Mesenchymal stem cell (in vitro differentiated cells and primary cell): ENCODE results near the gene SEMA4G.

Experiments used
- DNase-seq: peaks from one replicate; pipeline ENCODE4 v3.0.0-alpha.2; 2013
- H2AFZ ChIP-seq: one replicate; pipeline ENCODE4 v1.6.1; 2013; ENCODE audit warnings: low read depth, mild to moderate bottlenecking, control low read depth, inconsistent platforms, low read length, moderate library complexity
- H2AK5ac ChIP-seq: 2 replicates; pipeline ENCODE4 v1.6.1; 2013; ENCODE audit warnings: low read length, moderate library complexity, mild to moderate bottlenecking, inconsistent platforms; ENCODE audit not compliant: severe bottlenecking
- H2BK120ac ChIP-seq: one replicate; pipeline ENCODE4 v1.6.1; 2013; ENCODE audit warnings: low read depth, mild to moderate bottlenecking, inconsistent platforms, low read length, moderate library complexity
- H2BK12ac ChIP-seq, 2 experiments: one replicate each; pipeline ENCODE4 v1.6.1; 2013; ENCODE audit warnings: inconsistent platforms in 2 of 2, low read length in 2 of 2, mild to moderate bottlenecking in 2 of 2, moderate library complexity in 2 of 2, control low read depth in 1 of 2
- H2BK15ac ChIP-seq: one replicate; pipeline ENCODE4 v1.6.1; 2013; ENCODE audit warnings: mild to moderate bottlenecking, low read depth, inconsistent platforms; ENCODE audit not compliant: poor library complexity, severe bottlenecking
- H2BK5ac ChIP-seq: 2 replicates; pipeline ENCODE4 v1.6.1; 2013; ENCODE audit warnings: low read depth, mild to moderate bottlenecking, low read length, control low read depth, inconsistent platforms; ENCODE audit not compliant: poor library complexity, severe bottlenecking
- H3K14ac ChIP-seq, 2 experiments: one replicate each; pipeline ENCODE4 v1.6.1; 2013; ENCODE audit warnings: inconsistent platforms in 2 of 2, low read length in 2 of 2, control low read depth in 1 of 2, mild to moderate bottlenecking in 1 of 2, moderate library complexity in 1 of 2
- H3K18ac ChIP-seq, 2 experiments: one replicate each; pipeline ENCODE4 v1.6.1; 2013; ENCODE audit warnings: inconsistent platforms in 2 of 2, low read length in 2 of 2, control low read depth in 1 of 2, low read depth in 1 of 2, mild to moderate bottlenecking in 1 of 2
- H3K23ac ChIP-seq, 2 experiments: one replicate each; pipeline ENCODE4 v1.6.1; 2013; ENCODE audit warnings: inconsistent platforms in 2 of 2, low read length in 2 of 2, mild to moderate bottlenecking in 2 of 2, moderate library complexity in 2 of 2, control low read depth in 1 of 2
- H3K27ac ChIP-seq: 2 replicates; pipeline ENCODE4 v1.5.1; 2013; ENCODE audit warnings: mild to moderate bottlenecking, moderate library complexity, low read length, control low read depth, inconsistent platforms; ENCODE audit not compliant: poor library complexity, severe bottlenecking
- H3K27me3 ChIP-seq, 2 experiments: 2 replicates each; pipeline versions ENCODE4 v1.6.1 to v1.7.0; 2013; ENCODE audit warnings: low read length in 2 of 2, mild to moderate bottlenecking in 2 of 2, moderate library complexity in 2 of 2, control low read depth in 1 of 2, inconsistent platforms in 1 of 2; ENCODE audit not compliant: control insufficient read depth in 1 of 2, insufficient read depth in 1 of 2
- H3K36me3 ChIP-seq, 2 experiments: 2 replicates each; pipeline versions ENCODE4 v1.6.1 to v1.7.0; 2013; ENCODE audit warnings: low read length in 2 of 2, control low read depth in 1 of 2, inconsistent platforms in 1 of 2, low read depth in 1 of 2, mild to moderate bottlenecking in 1 of 2; ENCODE audit not compliant: insufficient read depth in 2 of 2, control insufficient read depth in 1 of 2
- H3K4ac ChIP-seq, 2 experiments: one replicate each; pipeline ENCODE4 v1.6.1; 2013; ENCODE audit warnings: inconsistent platforms in 2 of 2, low read length in 2 of 2, mild to moderate bottlenecking in 2 of 2, moderate library complexity in 2 of 2, control low read depth in 1 of 2, low read depth in 1 of 2
- H3K4me1 ChIP-seq: 2 replicates; pipeline ENCODE4 v1.6.1; 2013; ENCODE audit warnings: low read depth, low read length, control low read depth; ENCODE audit not compliant: control insufficient read depth, insufficient read depth
- H3K4me2 ChIP-seq: 2 replicates; pipeline ENCODE4 v1.6.1; 2013; ENCODE audit warnings: low read length, mild to moderate bottlenecking, inconsistent platforms; ENCODE audit not compliant: poor library complexity, severe bottlenecking
- H3K4me3 ChIP-seq, 2 experiments: 2 replicates each; pipeline versions ENCODE4 v1.5.1 to v1.7.0; 2013; ENCODE audit warnings: low read length in 2 of 2, mild to moderate bottlenecking in 2 of 2, control low read depth in 1 of 2, low read depth in 1 of 2; ENCODE audit not compliant: insufficient read depth in 1 of 2
- H3K79me1 ChIP-seq: replicated peaks from 2 replicates; pipeline ENCODE4 v1.6.1; 2013; ENCODE audit warnings: mild to moderate bottlenecking, control low read depth, low read length, inconsistent platforms; ENCODE audit not compliant: poor library complexity, severe bottlenecking
- H3K9ac ChIP-seq: 2 replicates; pipeline ENCODE4 v1.7.0; 2013; ENCODE audit warnings: mild to moderate bottlenecking, low read length, moderate library complexity
- H3K9me3 ChIP-seq: 2 replicates; pipeline ENCODE4 v1.7.0; 2013; ENCODE audit warnings: mild to moderate bottlenecking, low read length; ENCODE audit not compliant: control insufficient read depth
- H4K8ac ChIP-seq: one replicate; pipeline ENCODE4 v1.6.1; 2013; ENCODE audit warnings: inconsistent platforms, mild to moderate bottlenecking, low read length, moderate library complexity
- H4K91ac ChIP-seq: one replicate; pipeline ENCODE4 v1.6.1; 2013; ENCODE audit warnings: mild to moderate bottlenecking, low read length, inconsistent platforms
- WGBS: methylation state at CpG from one replicate; pipeline ENCODE4 v1.1.7; 2013; ENCODE audit warnings: mixed read lengths; 5-methylcytosine and 5-hydroxymethylcytosine counted together

Gene SEMA4G

DNA sequence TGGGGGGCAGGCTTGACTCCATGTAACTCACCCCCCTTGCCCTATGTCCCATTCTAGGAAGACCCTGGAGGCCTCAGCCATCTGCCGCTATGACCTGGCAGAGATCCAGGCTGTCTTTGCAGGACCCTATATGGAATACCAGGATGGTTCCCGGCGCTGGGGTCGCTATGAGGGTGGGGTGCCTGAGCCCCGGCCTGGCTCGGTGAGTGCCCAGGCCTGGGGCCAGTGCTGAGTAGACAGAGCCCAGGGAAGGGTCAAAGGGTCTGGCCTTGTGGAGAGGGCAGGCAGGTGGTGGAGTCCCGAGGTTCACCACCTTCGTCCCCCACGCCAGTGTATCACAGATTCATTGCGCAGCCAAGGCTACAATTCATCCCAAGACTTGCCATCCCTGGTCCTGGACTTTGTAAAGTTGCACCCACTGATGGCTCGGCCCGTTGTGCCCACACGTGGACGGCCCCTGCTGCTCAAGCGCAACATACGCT lies 10.5 kb downstream of the SEMA4G start:
- no peak for DNase-seq

DNA sequence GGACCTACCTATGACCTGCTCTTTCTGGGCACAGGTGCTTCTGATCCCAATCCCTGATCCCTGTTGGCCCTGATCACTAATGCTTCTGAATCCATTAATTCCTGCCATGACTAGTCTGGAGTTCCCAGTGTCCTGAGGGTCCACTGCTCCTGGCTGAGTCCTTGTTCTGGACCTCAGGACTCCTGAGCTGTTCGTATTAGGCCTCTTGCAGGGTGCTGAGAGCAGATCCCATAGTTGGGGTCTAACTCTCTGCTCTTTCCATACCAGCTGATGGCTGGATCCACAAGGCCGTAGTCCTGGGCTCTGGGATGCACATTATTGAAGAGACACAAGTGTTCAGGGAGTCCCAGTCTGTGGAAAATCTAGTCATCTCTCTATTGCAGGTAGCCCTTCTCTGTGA lies 11.0 kb downstream of the SEMA4G start:
- Histone ChIP-seq H3K36me3 (peaks cover 46 to 64% of the 10 kb centered on the region in 2 experiments), H3K4me3 (no peak overlapping the region), H4K8ac (no peak overlapping the region), H3K14ac (no peak overlapping the region), H2BK15ac (no peak overlapping the region), H3K4me1 (peaks cover 8% of the 10 kb centered on the region), H3K18ac (no peak overlapping the region), H2AK5ac (no peak overlapping the region), H3K9me3 (no peaks in the 10 kb centered on the region), H3K23ac (no peak overlapping the region), H2BK120ac (no peak overlapping the region), H3K79me1 (peaks cover 12% of the 10 kb centered on the region), H4K91ac (no peak overlapping the region), H2AFZ (no peak overlapping the region), H2BK12ac (no peak overlapping the region), H3K4ac (no peak overlapping the region), H3K27ac (no peak overlapping the region), H3K27me3 (no peaks in the 10 kb centered on the region), H2BK5ac (no peak overlapping the region), H3K4me2 (no peak overlapping the region), H3K9ac (no peak overlapping the region)
- 83% methylated on average over 2 of the region's 2 CpGs for whole genome bisulfite sequencing
- no peak for DNase-seq

More for the DNA sequence above, 10.5 kb downstream of the SEMA4G start:
- Histone ChIP-seq H3K27me3 (no peaks in the 10 kb centered on the region), H3K9me3 (no peaks in the 10 kb centered on the region), H3K9ac (no peak overlapping the region), H2BK5ac (no peak overlapping the region), H4K8ac (no peak overlapping the region), H2BK120ac (no peak overlapping the region), H3K18ac (no peak overlapping the region), H3K4me3 (no peak overlapping the region), H3K23ac (no peak overlapping the region), H2BK12ac (no peak overlapping the region), H3K36me3 (peaks cover 46 to 60% of the 10 kb centered on the region in 2 experiments), H3K4me2 (no peak overlapping the region), H2AFZ (no peak overlapping the region), H3K27ac (no peak overlapping the region), H2AK5ac (no peak overlapping the region), H4K91ac (no peak overlapping the region), H3K4me1 (peaks cover 3% of the 10 kb centered on the region), H3K79me1 (peaks cover 8% of the 10 kb centered on the region), H2BK15ac (no peak overlapping the region), H3K14ac (no peak overlapping the region), H3K4ac (no peak overlapping the region)
- WGBS: 98% methylated on average over 16 of the region's 16 CpGs

DNA sequence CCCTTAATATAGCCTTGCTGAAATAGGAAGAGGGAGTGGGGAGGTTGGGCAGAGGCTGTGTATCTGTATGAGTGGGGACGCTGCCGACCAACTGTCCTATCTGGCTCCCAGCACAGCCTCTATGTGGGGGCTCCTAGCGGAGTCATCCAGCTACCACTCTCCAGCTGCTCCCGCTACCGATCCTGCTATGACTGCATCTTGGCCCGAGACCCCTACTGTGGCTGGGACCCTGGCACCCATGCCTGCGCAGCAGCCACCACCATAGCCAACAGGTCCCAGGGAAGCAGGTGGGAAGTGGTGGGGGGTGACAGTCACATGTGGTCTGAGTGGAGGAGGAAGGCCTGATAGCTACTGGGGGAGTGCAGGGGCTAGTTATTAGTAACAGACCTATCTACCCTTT lies 11.4 kb downstream of the SEMA4G start:
- WGBS: 95% methylated on average over 7 of the region's 7 CpGs
- Histone ChIP-seq H4K91ac (no peak overlapping the region), H3K4me2 (no peak overlapping the region), H3K4me3 (no peak overlapping the region), H3K9ac (no peak overlapping the region), H3K9me3 (no peaks in the 10 kb centered on the region), H3K36me3 (peaks cover 50 to 64% of the 10 kb centered on the region in 2 experiments), H3K14ac (no peak overlapping the region), H3K79me1 (peaks cover 14% of the 10 kb centered on the region), H3K18ac (no peak overlapping the region), H2AFZ (no peak overlapping the region), H2BK5ac (no peak overlapping the region), H3K4me1 (peaks cover 11% of the 10 kb centered on the region), H3K27me3 (no peaks in the 10 kb centered on the region), H2BK15ac (no peak overlapping the region), H2BK12ac (no peak overlapping the region), H3K27ac (no peak overlapping the region), H3K4ac (no peak overlapping the region), H3K23ac (no peak overlapping the region), H2AK5ac (no peak overlapping the region), H2BK120ac (no peak overlapping the region), H4K8ac (no peak overlapping the region)
- no peak for DNase-seq

DNA sequence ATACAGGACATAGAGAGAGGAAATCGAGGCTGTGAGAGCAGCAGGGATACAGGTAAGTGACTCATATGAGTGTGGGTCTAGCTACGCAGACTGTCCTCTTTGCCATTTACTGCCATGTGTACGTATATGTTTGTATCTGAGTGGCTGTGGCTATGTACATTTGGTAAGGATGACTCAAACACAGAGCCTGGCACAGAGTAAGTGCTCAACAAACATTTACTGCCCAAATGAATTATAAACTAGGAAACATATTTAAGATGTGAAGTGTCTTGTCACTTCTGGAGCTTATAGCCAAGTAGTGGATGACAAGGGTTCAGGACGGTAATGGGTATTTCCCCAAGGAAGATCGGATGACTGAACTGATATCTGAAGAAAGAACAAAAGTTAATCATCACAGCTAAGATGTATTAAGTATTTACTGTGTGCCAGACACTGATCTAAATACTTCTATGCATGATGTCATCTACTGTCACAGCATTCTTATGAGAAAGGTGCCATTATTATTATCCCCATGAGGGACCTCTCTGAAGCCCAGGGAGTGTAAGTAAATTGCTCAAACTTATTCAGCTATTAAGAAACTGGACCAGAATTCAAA lies 12.0 kb downstream of the SEMA4G start:
- Histone ChIP-seq H3K18ac (no peak overlapping the region), H3K79me1 (peaks cover 18% of the 10 kb centered on the region), H3K23ac (no peak overlapping the region), H3K14ac (no peak overlapping the region), H3K4ac (no peak overlapping the region), H3K4me2 (no peak overlapping the region), H2BK120ac (no peak overlapping the region), H3K36me3 (peaks cover 56 to 64% of the 10 kb centered on the region in 2 experiments), H4K91ac (no peak overlapping the region), H3K9ac (no peak overlapping the region), H2AK5ac (no peak overlapping the region), H3K27ac (no peak overlapping the region), H3K4me1 (peaks cover 13% of the 10 kb centered on the region), H3K4me3 (no peak overlapping the region), H3K9me3 (no peaks in the 10 kb centered on the region), H2BK12ac (no peak overlapping the region), H2BK5ac (no peak overlapping the region), H4K8ac (no peak overlapping the region), H3K27me3 (no peaks in the 10 kb centered on the region), H2BK15ac (no peak overlapping the region), H2AFZ (no peak overlapping the region)
- DNase-seq: no peak
- WGBS: 83% methylated on average over 3 of the region's 5 CpGs
